Trophoblast cell (in vitro differentiated cells and primary cell): ENCODE data around the gene RGS14.

Source experiments
- DNase-seq, 2 donors: peaks; one replicate each; pipeline ENCODE4 v3.0.0-alpha.2; 2016
- H2AFZ ChIP-seq: 2 replicates; pipeline ENCODE4 v1.6.1; 2013; ENCODE audit warnings: low read length, moderate library complexity, mild to moderate bottlenecking; ENCODE audit not compliant: insufficient read depth, poor library complexity
- H2AK5ac ChIP-seq: 2 replicates; pipeline ENCODE4 v1.6.1; 2013; ENCODE audit warnings: mild to moderate bottlenecking, low read length
- H2BK120ac ChIP-seq: 2 replicates; pipeline ENCODE4 v1.6.1; 2013; ENCODE audit warnings: low read length, mild to moderate bottlenecking, moderate library complexity; ENCODE audit not compliant: insufficient read depth, poor library complexity
- H2BK12ac ChIP-seq: 2 replicates; pipeline ENCODE4 v1.6.1; 2013; ENCODE audit warnings: mild to moderate bottlenecking, low read length, moderate library complexity
- H2BK5ac ChIP-seq: 2 replicates; pipeline ENCODE4 v1.6.1; 2013; ENCODE audit warnings: low read length, low read depth, moderate library complexity, mild to moderate bottlenecking; ENCODE audit not compliant: poor library complexity
- H3K14ac ChIP-seq: 2 replicates; pipeline ENCODE4 v1.6.1; 2013; ENCODE audit warnings: mild to moderate bottlenecking, low read length
- H3K18ac ChIP-seq: 2 replicates; pipeline ENCODE4 v1.6.1; 2013; ENCODE audit warnings: mild to moderate bottlenecking, low read length
- H3K23ac ChIP-seq: 2 replicates; pipeline ENCODE4 v1.6.1; 2013; ENCODE audit warnings: low read length
- H3K27ac ChIP-seq: 2 replicates; pipeline ENCODE4 v1.5.1; 2013; ENCODE audit warnings: low read depth, mild to moderate bottlenecking, inconsistent platforms, low read length, moderate library complexity
- H3K27me3 ChIP-seq: 2 replicates; pipeline ENCODE4 v1.6.1; 2013; ENCODE audit warnings: inconsistent platforms, mild to moderate bottlenecking, low read length, moderate library complexity; ENCODE audit not compliant: insufficient read depth
- H3K36me3 ChIP-seq, 2 experiments: 1 replicate in 1 of 2; 2 replicates in 1 of 2; pipeline ENCODE4 v1.6.1; 2013; ENCODE audit warnings: low read length in 2 of 2, mild to moderate bottlenecking in 2 of 2, moderate library complexity in 1 of 2; ENCODE audit not compliant: insufficient read depth in 2 of 2, control insufficient read depth in 1 of 2
- H3K4ac ChIP-seq: 2 replicates; pipeline ENCODE4 v1.6.1; 2013; ENCODE audit warnings: low read depth, mild to moderate bottlenecking, low read length, moderate library complexity
- H3K4me1 ChIP-seq, 2 experiments: 1 replicate in 1 of 2; 2 replicates in 1 of 2; pipeline ENCODE4 v1.6.1; 2013; ENCODE audit warnings: low read length in 2 of 2, mild to moderate bottlenecking in 2 of 2, moderate library complexity in 1 of 2; ENCODE audit not compliant: insufficient read depth in 2 of 2, control insufficient read depth in 1 of 2
- H3K4me2 ChIP-seq: 2 replicates; pipeline ENCODE4 v1.6.1; 2013; ENCODE audit warnings: inconsistent platforms, mild to moderate bottlenecking, low read length, moderate library complexity
- H3K4me3 ChIP-seq: 2 replicates; pipeline ENCODE4 v1.5.1; 2013; ENCODE audit warnings: mild to moderate bottlenecking, low read depth, low read length, inconsistent platforms
- H3K79me1 ChIP-seq: one replicate; pipeline ENCODE4 v1.6.1; 2013; ENCODE audit warnings: low read length
- H3K79me2 ChIP-seq: 2 replicates; pipeline ENCODE4 v1.6.1; 2013; ENCODE audit warnings: low read length, mild to moderate bottlenecking; ENCODE audit not compliant: control insufficient read depth, insufficient read depth, poor library complexity
- H3K9ac ChIP-seq: 2 replicates; pipeline ENCODE4 v1.6.1; 2013; ENCODE audit warnings: mild to moderate bottlenecking, low read length
- H3K9me3 ChIP-seq: 2 replicates; pipeline ENCODE4 v1.6.1; 2013; ENCODE audit warnings: low read depth, mild to moderate bottlenecking, control low read depth, inconsistent platforms, low read length; ENCODE audit not compliant: insufficient read depth
- H4K12ac ChIP-seq: 2 replicates; pipeline ENCODE4 v1.6.1; 2013; ENCODE audit warnings: low read depth, mild to moderate bottlenecking, low read length, moderate library complexity
- H4K8ac ChIP-seq: 2 replicates; pipeline ENCODE4 v1.6.1; 2013; ENCODE audit warnings: low read depth, mild to moderate bottlenecking, low read length, moderate library complexity
- H4K91ac ChIP-seq: one replicate; pipeline ENCODE4 v1.6.1; 2013; ENCODE audit warnings: low read depth, mild to moderate bottlenecking, low read length, moderate library complexity
- WGBS: extraction: QIAGEN DNeasy Blood & Tissue Kit; methylation state at CpG from one replicate; pipeline ENCODE4 v1.1.7; 2013; ENCODE audit warnings: missing lambda C conversion rate; ENCODE audit not compliant: insufficient read length, insufficient coverage; ENCODE audit errors: extremely low coverage; 5-methylcytosine and 5-hydroxymethylcytosine counted together

The RGS14 gene

DNA sequence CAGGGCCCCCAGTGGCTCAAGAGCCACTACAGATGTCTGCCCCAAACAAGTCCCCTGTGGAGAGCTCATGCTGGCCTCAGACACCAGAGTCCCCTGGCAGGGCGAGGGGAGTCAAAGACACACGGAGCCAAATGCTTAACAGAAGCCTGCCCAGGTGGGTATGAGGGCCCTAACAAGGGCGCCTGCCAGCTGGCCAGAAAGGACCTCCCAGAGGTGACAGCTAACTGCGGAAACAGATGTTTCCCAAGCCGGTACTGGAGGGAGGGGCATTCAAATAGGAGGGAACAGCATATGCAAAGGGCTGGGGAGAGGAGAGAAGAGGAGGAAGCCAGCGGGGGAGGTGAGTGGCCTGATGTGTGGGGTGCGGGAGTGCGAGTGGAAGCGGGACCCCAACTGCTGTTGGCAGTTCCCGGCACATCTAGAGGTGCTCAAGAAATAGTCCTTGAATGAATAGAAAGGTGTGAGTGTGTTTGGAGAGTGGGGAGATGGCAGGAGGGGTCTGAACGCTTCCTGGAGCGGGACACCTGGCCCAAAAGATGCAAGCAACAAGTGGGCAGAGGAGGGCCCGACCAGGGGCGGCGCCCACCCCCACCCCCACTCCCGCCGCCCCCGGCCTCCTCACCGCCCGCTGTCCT is 46.9 kb upstream of the RGS14 start:
- H3K9me3 ChIP-seq = no peaks in the 10 kb centered on the region
- peaks cover 11 to 19% of the 10 kb centered on the region in 2 experiments for H3K4me1 ChIP-seq
- no peak overlapping the region for H3K9ac ChIP-seq
- peak in 1 of 2 donors; percentile 22 for DNase-seq
- peak overlapping the region; percentile 73 for H3K4me3 ChIP-seq
- H2BK120ac ChIP-seq = no peak overlapping the region
- H3K4me2 ChIP-seq = peak overlapping the region; percentile 86
- H2AK5ac ChIP-seq = no peak overlapping the region
- no CpG with 5 or more reads among the region's 20 CpGs for WGBS
- peaks cover 20 to 24% of the 10 kb centered on the region in 2 experiments for H3K36me3 ChIP-seq
- peak overlapping the region; percentile 81 for H2AFZ ChIP-seq
- no peak overlapping the region for H4K12ac ChIP-seq
- H3K14ac ChIP-seq = no peak overlapping the region
- H3K4ac ChIP-seq = no peak overlapping the region
- H3K18ac ChIP-seq = no peak overlapping the region
- no peak overlapping the region for H4K91ac ChIP-seq
- peaks cover 10% of the 10 kb centered on the region for H3K79me1 ChIP-seq
- H3K27me3 ChIP-seq = no peaks in the 10 kb centered on the region
- H2BK5ac ChIP-seq = no peak overlapping the region
- H2BK12ac ChIP-seq = no peak overlapping the region
- no peak overlapping the region for H4K8ac ChIP-seq
- no peak overlapping the region for H3K23ac ChIP-seq
- H3K27ac ChIP-seq = no peak overlapping the region
- peaks cover 4% of the 10 kb centered on the region for H3K79me2 ChIP-seq

DNA sequence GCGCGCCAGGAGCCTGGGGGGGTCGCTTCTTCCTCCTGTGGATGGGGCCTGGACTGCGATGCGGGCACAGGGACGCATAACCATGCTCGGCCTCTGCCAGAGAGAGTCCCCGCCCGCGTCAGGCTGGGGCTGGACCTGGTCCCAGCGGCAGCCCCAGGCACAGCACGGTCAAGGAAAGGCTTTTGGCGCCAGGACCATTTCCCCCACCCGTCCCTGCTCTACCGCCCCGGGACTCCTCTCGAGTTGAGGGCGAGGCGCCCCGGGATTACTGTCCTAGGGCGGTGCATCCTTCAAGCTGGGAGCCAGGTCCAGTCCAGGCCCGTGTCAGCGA is 46.4 kb upstream of the RGS14 start:
- Histone ChIP-seq H4K91ac (peak overlapping the region; percentile 50), H2BK120ac (no peak overlapping the region), H3K4me1 (peaks cover 11 to 19% of the 10 kb centered on the region in 2 experiments), H3K36me3 (peaks cover 15 to 19% of the 10 kb centered on the region in 2 experiments), H2AFZ (peak overlapping the region; percentile 81), H3K9ac (peak overlapping the region; percentile 4), H2BK12ac (no peak overlapping the region), H3K27ac (no peak overlapping the region), H4K12ac (peak overlapping the region; percentile 66), H3K23ac (no peak overlapping the region), H2BK5ac (peak overlapping the region; percentile 12), H2AK5ac (peak overlapping the region; percentile 47), H3K79me2 (peaks cover 4% of the 10 kb centered on the region), H3K4me2 (peak overlapping the region; percentile 86), H3K27me3 (no peaks in the 10 kb centered on the region), H3K79me1 (peaks cover 10% of the 10 kb centered on the region), H3K9me3 (no peaks in the 10 kb centered on the region), H3K18ac (peak overlapping the region; percentile 62), H4K8ac (peak overlapping the region; percentile 20), H3K4me3 (peak overlapping the region; percentile 73), H3K4ac (peak overlapping the region; percentile 14), H3K14ac (peak overlapping the region; percentile 65)
- peak; percentile 63 to 75 for DNase-seq
- no CpG with 5 or more reads among the region's 23 CpGs for WGBS

DNA sequence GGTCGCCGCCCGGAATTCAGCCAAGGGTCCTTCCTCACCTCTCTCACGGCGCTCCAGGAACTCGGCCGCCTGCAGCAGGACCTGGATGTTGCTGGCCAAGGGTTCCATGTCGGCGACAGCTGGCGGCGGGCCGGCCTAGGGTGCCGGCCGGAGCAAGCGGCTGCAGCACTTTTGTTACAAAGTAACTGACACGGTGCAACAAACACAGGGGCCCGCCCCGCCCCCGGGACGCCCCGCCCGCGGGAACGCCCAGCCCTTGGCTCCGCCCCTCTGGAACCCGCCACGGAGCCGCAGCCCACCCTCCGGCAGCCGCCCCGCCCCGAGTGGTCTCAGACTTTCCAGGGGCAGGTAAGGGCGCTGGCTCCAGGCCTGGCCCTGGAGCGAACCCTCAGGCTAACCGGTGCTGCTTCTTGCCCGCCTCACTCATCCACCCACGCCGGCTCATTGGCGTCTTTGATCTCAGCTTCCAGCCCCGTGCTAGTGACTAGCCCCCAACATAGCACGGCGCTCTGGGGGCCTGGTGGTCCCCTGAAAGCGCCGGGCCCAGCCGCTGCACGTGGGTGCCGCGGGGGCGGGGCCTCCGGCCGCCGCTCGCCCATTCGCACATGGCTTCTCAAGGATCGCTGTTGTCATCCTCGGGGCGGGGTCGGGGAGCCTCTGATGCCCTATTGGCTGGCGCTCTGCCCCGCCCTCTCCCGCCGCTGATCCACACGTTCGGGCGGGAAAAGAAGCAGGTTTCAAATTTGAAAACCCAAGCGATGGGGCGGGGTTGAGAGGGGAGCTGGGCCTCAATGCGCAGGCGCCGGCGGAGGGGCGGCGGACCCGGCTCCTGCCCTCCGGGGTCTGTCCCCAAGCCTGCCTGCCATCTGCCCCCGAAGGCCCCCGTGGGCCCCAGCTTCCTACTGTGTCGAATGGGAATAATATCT is 45.7 kb upstream of the RGS14 start, which contains the start of gene MXD3:
MXD3 (minus strand) TSS at position 176 of the 926 bp plus-strand sequence; CDS start at position 108, 68 bp downstream.
- Histone ChIP-seq H3K27me3 (no peaks in the 10 kb centered on the region), H3K79me2 (peaks cover 4% of the 10 kb centered on the region), H3K18ac (peak within 1 kb of the TSS; percentile 62), H3K79me1 (peaks cover 10% of the 10 kb centered on the region), H3K4me3 (peak within 1 kb of the TSS; percentile 73), H3K4ac (peak within 1 kb of the TSS; percentile 14), H2BK12ac (no peak within 1 kb of the TSS), H3K36me3 (peaks cover 10 to 13% of the 10 kb centered on the region in 2 experiments), H3K4me1 (peaks cover 11 to 19% of the 10 kb centered on the region in 2 experiments), H3K9me3 (no peaks in the 10 kb centered on the region), H4K8ac (peak within 1 kb of the TSS; percentile 54), H4K91ac (peak within 1 kb of the TSS; percentile 50), H2AK5ac (peak within 1 kb of the TSS; percentile 47), H2BK5ac (peak within 1 kb of the TSS; percentile 34), H2BK120ac (peak within 1 kb of the TSS; percentile 30), H3K27ac (no peak within 1 kb of the TSS), H2AFZ (peak within 1 kb of the TSS; percentile 81), H3K14ac (peak within 1 kb of the TSS; percentile 65), H3K23ac (no peak within 1 kb of the TSS), H3K9ac (peak within 1 kb of the TSS; percentile 54), H4K12ac (peak within 1 kb of the TSS; percentile 66), H3K4me2 (peak within 1 kb of the TSS; percentile 86)
- no CpG with 5 or more reads among the region's 78 CpGs for WGBS
- peak; percentile 95 to 96 for DNase-seq

DNA sequence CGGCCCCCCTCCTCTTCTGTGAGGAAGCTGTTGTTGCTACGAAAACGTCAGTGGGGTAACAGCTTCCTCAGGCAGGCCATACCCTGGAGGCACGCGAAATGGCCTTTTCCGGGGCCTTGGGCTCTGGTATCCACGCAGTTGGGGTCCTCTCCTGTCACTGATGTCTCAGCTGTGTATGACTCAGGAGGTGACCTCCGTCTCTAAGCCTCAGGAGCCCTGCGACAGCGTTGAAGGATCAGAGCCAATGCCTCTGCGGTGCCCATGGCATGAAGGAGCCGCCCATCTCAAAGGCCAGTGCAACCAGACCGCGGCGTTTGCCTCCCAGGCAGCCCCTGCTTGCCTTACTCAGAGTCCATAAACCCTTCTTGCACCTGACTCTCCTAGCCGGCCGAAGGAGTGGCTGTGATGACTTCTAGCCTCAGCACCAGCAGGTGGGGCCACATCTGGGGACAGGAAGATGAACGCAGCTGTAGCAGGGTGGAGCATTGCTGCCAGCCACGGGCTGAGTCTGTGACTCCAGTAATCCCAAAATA is 45.0 kb upstream of the RGS14 start:
- peak overlapping the region; percentile 23 for H3K4me3 ChIP-seq
- no peak overlapping the region for H3K18ac ChIP-seq
- no CpG with 5 or more reads among the region's 19 CpGs for WGBS
- no peak overlapping the region for H2BK12ac ChIP-seq
- DNase-seq = peak in 1 of 2 donors; percentile 20
- H4K91ac ChIP-seq = peak overlapping the region; percentile 20
- peak overlapping the region; percentile 63 for H4K12ac ChIP-seq
- H2AFZ ChIP-seq = peak overlapping the region; percentile 60
- peak overlapping the region; percentile 54 for H4K8ac ChIP-seq
- H2AK5ac ChIP-seq = peak overlapping the region; percentile 33
- no peak overlapping the region for H3K23ac ChIP-seq
- H3K36me3 ChIP-seq = peaks cover 7% of the 10 kb centered on the region in 2 experiments
- H3K14ac ChIP-seq = peak overlapping the region; percentile 39
- H3K27ac ChIP-seq = no peak overlapping the region
- no peak overlapping the region for H2BK120ac ChIP-seq
- peaks cover 4% of the 10 kb centered on the region for H3K79me2 ChIP-seq
- H3K9ac ChIP-seq = no peak overlapping the region
- peaks cover 11 to 19% of the 10 kb centered on the region in 2 experiments for H3K4me1 ChIP-seq
- H3K4ac ChIP-seq = no peak overlapping the region
- peak overlapping the region; percentile 86 for H3K4me2 ChIP-seq
- no peaks in the 10 kb centered on the region for H3K27me3 ChIP-seq
- H3K79me1 ChIP-seq = peaks cover 10% of the 10 kb centered on the region
- peak overlapping the region; percentile 21 for H2BK5ac ChIP-seq
- H3K9me3 ChIP-seq = no peaks in the 10 kb centered on the region
